HEK293 (cell line): ENCODE measurements around the gene IL3RA.
A peak's percentile ranks its signal among the peaks of the same experiment; 100 is the strongest.
"Not testable (repeated sequence)": the region's sequence is repeated elsewhere in the genome, so short reads cannot be mapped to it uniquely, and the experiment has no call there.

Experiments
- CTCF ChIA-PET: fragments of 350-600 bp; formaldehyde crosslinking; extraction: SDS; loops from one replicate; lab custom pipeline; 2021; ENCODE audit warnings: antibody characterized with exemption; lab: Yijun Ruan, JAX
- POLR2A ChIA-PET: fragments of 300-600 bp; formaldehyde crosslinking; extraction: SDS; loops from one replicate; lab custom pipeline; 2020; ENCODE audit warnings: antibody characterized with exemption, inconsistent platforms; lab: Yijun Ruan, JAX
- H3K27ac ChIP-seq: fragments of 200-500 bp; sonication (Bioruptor generic); 2 replicates; pipeline ENCODE4 v1.5.1; 2014; ENCODE audit warnings: low read depth, low read length, control low read depth, inconsistent platforms; ENCODE audit errors: extremely low read depth
- H3K36me3 ChIP-seq, 2 experiments: fragments of 200-500 bp in 1 of 2; sonication (Bioruptor generic) in 1 of 2; 1 replicate in 1 of 2; 2 replicates in 1 of 2; pipeline ENCODE4 v1.5.1; 2014 to 2017; ENCODE audit warnings: inconsistent platforms in 2 of 2, low read length in 2 of 2; ENCODE audit not compliant: control insufficient read depth in 2 of 2, insufficient read depth in 1 of 2
- H3K4me1 ChIP-seq: fragments of 200-500 bp; sonication (Bioruptor generic); 2 replicates; pipeline ENCODE4 v1.5.1; 2014; ENCODE audit warnings: mild to moderate bottlenecking, low read length, inconsistent platforms; ENCODE audit not compliant: control insufficient read depth, insufficient read depth
- H3K4me3 ChIP-seq: 2 replicates; pipeline ENCODE4 v1.5.1; 2011; ENCODE audit warnings: low read depth, mild to moderate bottlenecking, control low read depth, low read length, moderate library complexity
- H3K9me3 ChIP-seq: fragments of 200-500 bp; sonication (Bioruptor generic); 2 replicates; pipeline ENCODE4 v1.5.1; 2014; ENCODE audit warnings: low read depth, low read length, inconsistent platforms; ENCODE audit not compliant: control insufficient read depth, insufficient read depth
- ELK4 ChIP-seq: IDR thresholded peaks from 2 replicates; pipeline ENCODE4 v1.6.1; 2011; ENCODE audit warnings: mild to moderate bottlenecking, low read depth, low read length, borderline replicate concordance
- FEZF1 ChIP-seq: fragments of 450-650 bp; formaldehyde crosslinking; IDR thresholded peaks from 2 replicates; pipeline ENCODE4 v1.5.1; 2016; ENCODE audit warnings: missing biosample characterization, missing genetic modification characterization
- GLIS1 ChIP-seq: fragments of 450-650 bp; formaldehyde crosslinking; IDR thresholded peaks from 2 replicates; pipeline ENCODE4 v1.5.1; 2016; ENCODE audit warnings: missing biosample characterization, missing genetic modification characterization
- KLF9 ChIP-seq: fragments of 450-650 bp; formaldehyde crosslinking; IDR thresholded peaks from 2 replicates; pipeline ENCODE4 v1.5.1; 2016; ENCODE audit warnings: missing biosample characterization, missing genetic modification characterization, low read depth
- PBX3 ChIP-seq: sonication (generic); formaldehyde crosslinking; IDR thresholded peaks from 2 replicates; pipeline ENCODE4 v1.8.1; 2022; ENCODE audit warnings: mild to moderate bottlenecking, moderate library complexity, missing genetic modification reagents
- PRDM1 ChIP-seq: fragments of 450-650 bp; formaldehyde crosslinking; IDR thresholded peaks from 2 replicates; pipeline ENCODE4; 2016; ENCODE audit warnings: missing biosample characterization, missing genetic modification characterization
- SP7 ChIP-seq: fragments of 450-650 bp; formaldehyde crosslinking; IDR thresholded peaks from 2 replicates; pipeline ENCODE4 v1.5.1; 2016; ENCODE audit warnings: missing biosample characterization, missing genetic modification characterization
- ZBTB17 ChIP-seq: fragments of 450-650 bp; formaldehyde crosslinking; IDR thresholded peaks from 2 replicates; pipeline ENCODE4 v1.5.1; 2016; ENCODE audit warnings: missing biosample characterization, missing genetic modification characterization
- ZBTB6 ChIP-seq: fragments of 450-650 bp; formaldehyde crosslinking; IDR thresholded peaks from 2 replicates; pipeline ENCODE4 v1.5.1; 2017; ENCODE audit warnings: missing biosample characterization, missing genetic modification characterization
- ZBTB7A ChIP-seq: fragments of 450-650 bp; formaldehyde crosslinking; IDR thresholded peaks from 2 replicates; pipeline ENCODE4 v1.5.1; 2016; ENCODE audit warnings: low read depth, missing biosample characterization, missing genetic modification characterization
- ZNF112 ChIP-seq: fragments of 450-650 bp; formaldehyde crosslinking; IDR thresholded peaks from 2 replicates; pipeline ENCODE4 v1.5.0; 2017; ENCODE audit warnings: missing biosample characterization, missing genetic modification characterization
- ZNF214 ChIP-seq: fragments of 450-650 bp; formaldehyde crosslinking; IDR thresholded peaks from 2 replicates; pipeline ENCODE4 v1.5.1; 2017; ENCODE audit warnings: missing biosample characterization, mild to moderate bottlenecking, missing genetic modification characterization, borderline replicate concordance
- ZNF302 ChIP-seq: fragments of 450-650 bp; formaldehyde crosslinking; IDR thresholded peaks from 2 replicates; pipeline ENCODE4 v1.5.1; 2016; ENCODE audit warnings: missing biosample characterization, missing genetic modification characterization, low read depth
- ZNF366 ChIP-seq: fragments of 450-650 bp; formaldehyde crosslinking; conservative IDR thresholded peaks from 2 replicates; pipeline ENCODE4 v1.5.1; 2016; ENCODE audit warnings: missing biosample characterization, missing genetic modification characterization
- ZNF48 ChIP-seq: fragments of 450-650 bp; formaldehyde crosslinking; IDR thresholded peaks from 2 replicates; pipeline ENCODE4 v1.5.1; 2016; ENCODE audit warnings: missing biosample characterization, missing genetic modification characterization
- ZNF501 ChIP-seq: fragments of 450-650 bp; formaldehyde crosslinking; IDR thresholded peaks from 2 replicates; pipeline ENCODE4 v1.5.1; 2016; ENCODE audit warnings: missing biosample characterization, missing genetic modification characterization
- ZNF530 ChIP-seq: fragments of 450-650 bp; formaldehyde crosslinking; IDR thresholded peaks from 2 replicates; pipeline ENCODE4 v1.5.1; 2016; ENCODE audit warnings: low read depth, missing biosample characterization, missing genetic modification characterization
- ZNF544 ChIP-seq: fragments of 450-650 bp; formaldehyde crosslinking; IDR thresholded peaks from 2 replicates; pipeline ENCODE4 v1.5.0; 2017; ENCODE audit warnings: missing biosample characterization, missing genetic modification characterization
- ZNF596 ChIP-seq: fragments of 450-650 bp; IDR thresholded peaks from 2 replicates; pipeline ENCODE4 v1.5.0; 2018; ENCODE audit warnings: missing biosample characterization, mild to moderate bottlenecking, missing genetic modification characterization, moderate library complexity
- ZNF692 ChIP-seq: fragments of 450-650 bp; formaldehyde crosslinking; IDR thresholded peaks from 2 replicates; pipeline ENCODE4 v1.5.1; 2016; ENCODE audit warnings: missing biosample characterization, missing genetic modification characterization

IL3RA gene

GRCh38 chrX:1403228-1403627 is 66.6 kb downstream of the IL3RA start (continued):
- no peak for TF ChIP-seq ELK4
- no peak for TF ChIP-seq ZNF501 (tag by site-specific recombination)
- TF ChIP-seq ZNF530 (tag by site-specific recombination) = no peak
- TF ChIP-seq ZNF302 (tag by site-specific recombination) = no peak
- TF ChIP-seq ZNF596 (tag by site-specific recombination) = no peak
- no peak for TF ChIP-seq ZBTB6 (tag by site-specific recombination)
- no peak for TF ChIP-seq ZNF48 (tag by site-specific recombination)
- no peak for TF ChIP-seq SP7 (tag by site-specific recombination)
- TF ChIP-seq ZNF544 (tag by site-specific recombination) = no peak
- TF ChIP-seq ZNF214 (tag by site-specific recombination) = no peak

- TF ChIP-seq ZNF366 (tag by site-specific recombination) (peak; percentile 59), ZBTB17 (peak; percentile 96)
- H3K4me3 ChIP-seq, CTCF ChIA-PET, H3K4me1 ChIP-seq, POLR2A ChIA-PET, H3K9me3 ChIP-seq, H3K27ac ChIP-seq: not testable (repeated sequence)
- peaks cover 60 to 86% of the 10 kb centered on the region in 2 experiments for H3K36me3 ChIP-seq
These were observed 67.3 kb downstream of the IL3RA start for GRCh38 chrX:1403867-1404266.

GRCh38 chrX:1405769-1406168 is 69.2 kb downstream of the IL3RA start:
- not testable (repeated sequence) for H3K4me3 ChIP-seq
- 0 out of 2 replicates have a peak, but pooled peaks have one; percentile 14 for TF ChIP-seq ZNF366 (tag by site-specific recombination)
- peak; percentile 98 for TF ChIP-seq ZBTB17
- TF ChIP-seq, all 188 proteins: peak for 2; not testable (repeated sequence) for 186
- H3K27ac ChIP-seq, CTCF ChIA-PET, POLR2A ChIA-PET, H3K4me1 ChIP-seq, H3K9me3 ChIP-seq: not testable (repeated sequence)
- peaks cover 51 to 68% of the 10 kb centered on the region in 2 experiments for H3K36me3 ChIP-seq

- ChIA-PET POLR2A (no interaction called here), CTCF (no interaction called here)
- TF ChIP-seq ZNF366 (tag by site-specific recombination) (peak; percentile 74), KLF9 (tag by site-specific recombination) (no peak), PRDM1 (tag by site-specific recombination) (no peak), ZNF112 (tag by site-specific recombination) (no peak), ZNF692 (tag by site-specific recombination) (no peak), PBX3 (no peak), ZBTB17 (peak; percentile 100), GLIS1 (no peak), ZBTB7A (tag by site-specific recombination) (no peak), FEZF1 (tag by site-specific recombination) (no peak)
- no peaks in the 10 kb centered on the region for H3K4me1 ChIP-seq
- H3K36me3 ChIP-seq = peaks cover 59 to 65% of the 10 kb centered on the region in 2 experiments
- H3K4me3 ChIP-seq = no peak overlapping the region
- H3K27ac ChIP-seq = no peak overlapping the region
- H3K9me3 ChIP-seq = no peaks in the 10 kb centered on the region
These were observed 70.5 kb downstream of the IL3RA start for GRCh38 chrX:1407035-1407434.
